HG03060 (cell line): ENCODE measurements around the gene AFAP1.

Experiments
- ATAC-seq: cut with Tn5 transposase; IDR thresholded peaks from one replicate; pipeline ENCODE4 v1.9.1; 2021; ENCODE audit warnings: low read depth, moderate number of reproducible peaks; ENCODE audit not compliant: unreplicated experiment

AFAP1 gene

DNA sequence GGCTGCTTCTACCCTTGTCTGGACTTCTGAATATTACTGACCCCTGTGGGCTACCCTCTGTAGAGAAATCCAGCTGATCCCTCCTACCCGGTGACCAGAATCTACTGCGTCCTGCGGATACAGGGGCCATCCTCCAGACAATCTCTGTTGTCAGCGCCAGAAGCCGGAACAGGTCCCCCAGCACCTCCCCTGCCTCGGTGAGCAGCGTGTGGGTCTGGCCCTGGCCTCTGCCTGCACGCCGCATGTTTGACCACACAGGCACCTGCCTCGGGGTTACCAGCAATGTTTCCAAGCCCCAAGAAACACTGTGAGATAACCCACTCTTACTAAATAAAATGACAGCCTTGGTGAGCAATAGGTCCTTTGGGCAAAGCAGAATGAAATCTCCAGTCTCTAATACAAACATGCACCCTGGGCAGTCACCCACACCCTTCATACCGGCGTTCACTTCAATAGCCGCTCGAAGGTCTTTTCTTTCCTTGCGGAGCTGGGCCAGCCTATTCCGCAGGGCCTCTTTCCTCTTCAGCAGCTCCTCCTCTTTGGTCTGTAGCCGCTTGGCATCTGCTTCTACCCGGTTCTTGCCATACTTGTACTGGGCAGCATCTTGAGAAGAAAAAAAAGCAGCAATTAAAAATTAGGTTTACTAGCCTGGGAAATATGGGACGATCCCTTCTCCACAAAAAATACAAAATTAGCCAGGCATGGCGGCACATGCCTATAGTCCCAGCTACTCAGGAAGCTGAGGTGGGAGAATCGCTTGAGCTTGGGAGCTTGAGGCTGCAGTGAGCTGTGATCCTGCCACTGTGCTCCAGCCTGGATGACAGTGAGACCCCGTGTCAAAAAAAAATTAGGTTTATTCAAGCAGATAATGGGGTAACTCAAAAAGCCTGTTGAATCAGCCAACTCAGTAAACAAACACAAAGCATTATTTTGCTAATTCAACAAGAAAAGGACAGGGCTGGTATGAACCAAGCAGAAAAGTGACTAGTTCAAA, 165.1 kb downstream of the AFAP1 start:
- no peak for ATAC-seq

DNA sequence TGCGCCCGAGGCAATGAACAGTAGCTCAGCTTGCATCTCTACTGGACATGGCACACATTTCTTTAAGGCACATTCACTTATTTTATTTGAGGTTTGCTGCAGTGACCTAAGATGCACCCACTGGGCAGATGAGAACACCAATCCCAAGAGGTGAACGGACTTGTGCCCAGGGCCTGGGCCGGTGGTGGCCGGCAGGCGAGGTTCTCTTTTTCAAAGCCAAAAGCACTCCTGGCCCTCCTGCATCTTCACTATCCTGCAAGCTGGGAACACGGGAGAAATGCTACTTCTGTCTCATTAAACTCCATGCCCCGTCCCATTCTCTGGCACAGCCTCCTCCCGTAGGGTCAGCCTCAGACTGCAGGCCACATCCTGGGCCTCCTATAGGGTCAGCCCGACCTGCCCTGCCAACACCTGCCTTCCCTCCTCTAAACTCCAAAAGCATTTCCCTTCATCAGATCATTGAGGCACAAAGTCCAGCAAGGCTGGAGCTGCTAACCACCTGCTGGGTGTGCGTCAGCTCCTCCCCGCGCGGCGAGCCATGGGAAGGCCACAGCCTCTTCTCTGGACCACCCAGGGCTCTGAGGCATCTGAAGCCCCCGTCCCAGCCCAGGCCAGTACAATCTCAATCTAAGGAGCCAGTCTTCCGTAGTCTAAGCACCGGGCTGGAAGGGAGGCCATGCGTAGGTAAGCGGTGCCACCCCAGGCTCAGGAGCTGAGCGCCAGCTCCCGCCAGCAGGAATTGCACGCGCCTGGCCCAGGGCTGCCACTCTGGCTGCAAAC, 166.1 kb downstream of the AFAP1 start:
- no peak for ATAC-seq

DNA sequence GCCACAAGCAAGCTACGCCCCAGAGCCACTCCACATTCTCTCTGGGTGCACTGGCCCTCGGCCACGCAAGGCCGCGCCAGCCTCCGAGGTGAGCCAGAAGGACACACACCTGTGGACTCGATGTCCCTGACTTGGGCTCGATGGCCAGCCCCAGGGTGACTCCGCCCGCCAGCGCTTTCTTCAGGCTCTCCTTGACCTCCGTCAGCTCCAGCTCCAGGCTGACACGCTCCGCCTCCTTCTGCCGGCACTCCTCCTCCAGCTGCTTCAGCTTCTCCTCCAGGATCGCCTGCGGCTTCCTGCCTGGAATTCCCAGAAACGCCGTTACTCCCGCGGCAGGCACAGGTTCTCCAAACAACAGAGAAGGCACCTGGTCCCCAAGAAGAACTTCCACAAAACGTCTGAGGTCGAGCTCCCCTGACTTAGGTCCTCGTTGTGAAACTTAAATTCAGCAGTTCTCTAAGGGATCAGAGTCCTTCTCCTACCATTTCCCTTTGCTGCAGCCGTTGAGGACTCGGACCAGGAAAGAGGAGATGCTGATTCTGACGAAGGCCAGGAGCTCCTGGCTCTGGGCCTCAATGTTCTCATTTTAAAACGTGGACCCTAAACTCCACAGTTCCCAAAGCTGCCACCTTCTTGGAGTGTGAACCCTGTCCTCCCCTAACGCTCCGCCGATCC, 166.8 kb downstream of the AFAP1 start:
- ATAC-seq: no peak

GRCh38 chr4:7771541-7772507, 167.8 kb downstream of the AFAP1 start:
- ATAC-seq: peak; percentile 90

GRCh38 chr4:7771056-7771455, 168.6 kb downstream of the AFAP1 start:
- ATAC-seq: no peak

GRCh38 chr4:7770224-7771050, 169.2 kb downstream of the AFAP1 start:
- ATAC-seq: no peak

DNA sequence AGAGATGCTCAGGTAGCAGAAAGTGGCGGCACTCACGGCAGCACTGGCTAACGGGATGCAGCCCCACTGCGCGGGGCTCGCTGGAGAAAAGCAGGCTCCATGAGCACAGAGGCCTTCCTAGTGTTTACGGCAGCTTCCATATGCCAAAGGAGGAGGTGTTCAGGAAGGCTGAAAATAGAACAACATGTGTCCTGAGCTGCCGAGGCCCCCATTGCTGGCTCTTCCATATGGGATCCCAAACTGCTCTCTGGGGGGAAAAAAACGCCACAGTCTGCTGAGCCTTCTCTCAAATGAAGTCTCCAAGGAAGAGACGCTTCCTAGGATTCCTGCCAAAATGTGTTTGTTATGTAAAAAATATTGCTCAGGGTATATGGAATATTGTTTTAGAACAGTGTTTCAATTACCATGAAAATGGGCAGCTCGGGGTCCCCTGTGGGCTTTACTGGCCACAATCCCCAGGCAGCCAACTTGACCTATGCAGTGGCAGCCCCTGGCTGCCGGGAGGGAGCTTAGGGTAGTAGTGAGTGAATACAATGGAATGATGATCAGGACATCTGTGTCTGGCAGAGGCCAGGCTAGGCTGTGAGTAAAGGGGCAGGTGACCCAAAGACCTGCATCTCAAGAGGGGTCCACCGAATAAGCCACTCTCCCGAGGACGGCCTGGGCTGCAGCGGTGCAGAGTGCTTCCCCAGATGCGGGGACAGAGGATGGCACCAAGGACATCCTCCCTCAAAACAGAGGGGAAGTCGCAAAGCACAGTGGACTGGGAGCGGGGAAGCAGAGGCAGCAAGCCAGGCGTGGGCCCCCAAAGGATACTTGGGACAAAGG, 170.1 kb downstream of the AFAP1 start:
- no peak for ATAC-seq

DNA sequence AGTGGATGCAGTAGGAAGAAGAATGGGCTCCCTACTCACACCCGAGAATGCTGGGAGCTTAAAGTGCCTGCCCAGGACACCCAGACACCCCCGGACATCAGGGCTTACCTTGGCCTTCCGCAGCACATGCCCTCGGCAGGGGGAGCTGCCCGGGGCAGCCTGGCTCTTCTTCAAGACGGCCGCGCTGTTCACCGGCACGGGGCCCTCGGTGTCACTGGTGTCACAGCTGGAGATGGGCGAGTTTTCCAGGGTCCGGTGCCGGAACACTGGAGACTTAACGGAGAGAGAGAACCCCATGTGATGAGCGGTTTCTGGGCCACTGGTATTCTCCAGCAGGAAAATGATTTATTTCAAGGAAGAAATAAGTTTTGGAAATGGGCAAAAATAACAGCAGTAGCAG, 170.9 kb downstream of the AFAP1 start:
- no peak for ATAC-seq

DNA sequence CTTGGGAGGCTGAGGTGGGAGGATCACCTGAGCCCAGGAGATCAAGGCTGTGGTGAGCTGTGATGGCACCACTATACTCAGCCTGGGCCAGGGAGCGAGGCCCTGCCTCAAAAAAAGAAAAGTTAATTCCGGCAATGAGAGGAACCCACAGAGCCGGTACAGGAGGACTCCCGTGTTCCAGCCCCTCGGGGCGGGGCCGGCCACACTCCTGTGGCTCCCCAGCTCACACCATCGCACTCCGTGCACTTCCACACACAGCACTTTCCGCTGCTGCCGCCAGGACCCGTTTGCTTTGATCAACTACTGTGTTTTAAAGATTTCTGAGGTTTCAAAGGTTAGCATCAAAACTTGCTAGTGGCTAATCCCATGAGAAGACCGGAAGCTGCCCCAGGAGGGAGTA, 171.7 kb downstream of the AFAP1 start:
- ATAC-seq: no peak

DNA sequence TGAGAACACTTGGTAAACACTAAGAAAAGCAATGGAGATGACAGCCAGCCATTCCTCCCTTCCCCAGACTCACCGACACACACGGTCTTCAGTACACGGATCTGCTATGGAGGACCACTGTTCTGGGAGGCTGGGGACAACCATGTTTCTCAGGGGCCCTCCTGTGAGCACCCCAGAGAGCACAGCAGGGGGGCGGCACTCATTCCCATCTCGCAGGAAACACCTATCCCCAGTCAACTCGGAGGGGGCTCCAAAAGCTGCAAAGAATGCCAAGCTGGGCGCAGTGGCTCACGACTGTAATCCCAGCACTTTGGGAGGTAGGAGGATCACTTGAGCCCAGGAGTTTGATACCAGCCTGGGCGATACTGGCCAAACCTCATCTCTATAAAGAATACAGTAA, 172.1 kb downstream of the AFAP1 start:
- no peak for ATAC-seq

GRCh38 chr4:7766661-7767345, 172.9 kb downstream of the AFAP1 start:
- ATAC-seq: no peak

DNA sequence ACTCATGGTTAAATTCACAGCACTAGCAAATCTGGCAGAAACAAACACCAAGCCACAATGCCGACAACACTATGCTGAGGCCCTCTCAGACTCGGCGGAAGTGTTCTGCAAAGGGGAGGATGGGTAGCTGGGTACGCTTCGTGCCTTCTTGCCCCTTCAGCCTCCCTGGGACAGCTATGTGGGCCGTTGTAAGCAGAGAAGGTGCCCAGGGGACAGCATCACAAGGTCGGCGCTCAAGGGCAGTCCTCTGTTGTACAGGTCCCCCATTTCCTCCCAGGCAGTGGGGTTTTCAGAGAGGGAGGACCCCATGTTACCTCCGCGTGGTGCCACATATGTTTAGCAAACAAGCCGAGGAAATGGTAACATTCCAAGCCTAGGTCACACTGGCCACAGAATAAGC, 173.6 kb downstream of the AFAP1 start:
- ATAC-seq: no peak

GRCh38 chr4:7765666-7766065, 174.0 kb downstream of the AFAP1 start:
- ATAC-seq: no peak

DNA sequence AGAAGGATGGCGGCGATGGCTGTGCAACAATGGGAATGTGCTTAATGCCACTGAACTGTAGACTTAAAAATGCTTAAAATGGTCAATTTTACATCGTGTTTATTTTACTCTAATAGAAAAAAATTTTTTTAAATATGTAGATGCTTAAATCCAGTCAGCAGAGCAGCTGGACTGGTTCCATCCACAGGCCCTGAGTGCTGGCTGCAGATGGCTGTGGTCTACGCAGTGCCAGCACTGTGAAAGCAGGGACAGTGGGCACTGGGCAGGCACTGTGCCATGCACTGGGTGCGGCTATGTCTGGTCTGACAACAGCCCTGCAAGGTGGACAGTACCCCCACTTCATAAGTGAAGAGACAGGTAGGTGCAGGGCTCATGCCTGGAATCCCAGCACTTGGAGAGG, 175.2 kb downstream of the AFAP1 start:
- no peak for ATAC-seq

DNA sequence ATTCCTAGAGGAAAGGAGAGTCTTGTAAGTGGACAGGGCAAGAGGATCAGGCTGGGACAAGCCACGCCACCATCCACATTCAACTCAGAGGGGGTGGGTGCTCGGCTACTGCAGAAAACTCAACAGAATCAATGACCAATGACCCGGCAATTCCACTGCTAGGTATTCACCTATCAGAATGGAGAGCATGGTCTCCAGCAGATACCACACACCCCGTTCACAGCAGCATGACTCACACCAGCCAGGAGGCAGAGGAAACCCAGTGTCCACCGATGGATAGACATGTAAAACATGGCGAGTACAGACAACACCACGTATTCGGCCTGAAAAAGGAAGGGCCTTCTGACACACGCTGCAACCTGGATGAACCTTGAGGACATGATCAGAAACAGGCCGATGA, 175.9 kb downstream of the AFAP1 start:
- no peak for ATAC-seq

- ATAC-seq: no peak
Observed at GRCh38 chr4:7763106-7763505, 176.6 kb downstream of the AFAP1 start.

- ATAC-seq: no peak
Observed at GRCh38 chr4:7762376-7763030, 177.2 kb downstream of the AFAP1 start.
